Measurements from ENCODE around the gene TRPC3. TPM values are rescaled to one million over a fixed set of nuclear protein-coding genes. Genes with fewer than 3 reads are reported as not detected.

The TRPC3 gene
- total RNA-seq, 1 donor from 2014 or later: 0.82 TPM

DNA sequence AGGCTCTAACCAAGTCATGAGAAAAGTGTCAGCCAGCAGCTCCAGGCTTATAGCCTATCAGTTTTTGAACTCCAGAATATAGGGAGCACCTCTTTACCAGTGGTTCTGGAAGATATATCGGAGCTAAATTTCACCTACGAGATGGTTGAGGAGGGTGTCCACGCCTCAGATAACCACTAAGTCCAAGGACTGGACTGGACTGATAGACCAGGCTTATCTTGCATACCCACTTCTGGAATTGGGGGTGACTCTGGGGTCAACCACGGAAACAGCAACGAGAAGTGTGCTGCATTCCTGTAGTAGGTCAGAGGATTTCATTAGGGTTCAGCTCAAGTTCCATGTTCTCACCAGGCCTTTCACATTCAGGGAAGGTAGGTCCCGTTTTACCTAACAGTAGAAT, 38.6 kb upstream of the TRPC3 start:
- DNase-seq (ENCODE audit: low read depth, low spot score): no peak
- H3K4me1 Mint-ChIP-seq: no peaks in the 10 kb centered on the region
- H3K27ac Mint-ChIP-seq (ENCODE audit: unreplicated experiment): peak overlapping the region; percentile 73

DNA sequence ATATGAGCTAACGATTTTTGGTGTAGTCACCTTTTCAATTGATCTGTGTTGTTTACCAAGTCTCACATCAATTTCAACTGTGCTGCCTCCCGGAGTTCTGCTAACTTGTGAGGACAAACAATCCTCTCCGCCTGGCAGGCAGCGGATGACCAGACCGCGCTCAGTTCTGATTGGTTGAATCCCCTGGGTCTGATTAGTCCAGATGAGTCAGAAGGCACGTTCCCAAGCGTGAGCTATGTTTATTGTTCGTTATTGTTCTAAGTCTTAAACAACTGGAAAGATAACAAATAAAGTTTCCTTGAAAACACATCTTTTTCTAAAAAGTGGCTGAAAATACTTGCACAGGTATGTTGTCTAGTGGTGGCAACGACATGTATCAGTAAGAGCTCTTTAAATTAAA, 37.9 kb upstream of the TRPC3 start:
- TF ChIP-seq, protein P1, sequence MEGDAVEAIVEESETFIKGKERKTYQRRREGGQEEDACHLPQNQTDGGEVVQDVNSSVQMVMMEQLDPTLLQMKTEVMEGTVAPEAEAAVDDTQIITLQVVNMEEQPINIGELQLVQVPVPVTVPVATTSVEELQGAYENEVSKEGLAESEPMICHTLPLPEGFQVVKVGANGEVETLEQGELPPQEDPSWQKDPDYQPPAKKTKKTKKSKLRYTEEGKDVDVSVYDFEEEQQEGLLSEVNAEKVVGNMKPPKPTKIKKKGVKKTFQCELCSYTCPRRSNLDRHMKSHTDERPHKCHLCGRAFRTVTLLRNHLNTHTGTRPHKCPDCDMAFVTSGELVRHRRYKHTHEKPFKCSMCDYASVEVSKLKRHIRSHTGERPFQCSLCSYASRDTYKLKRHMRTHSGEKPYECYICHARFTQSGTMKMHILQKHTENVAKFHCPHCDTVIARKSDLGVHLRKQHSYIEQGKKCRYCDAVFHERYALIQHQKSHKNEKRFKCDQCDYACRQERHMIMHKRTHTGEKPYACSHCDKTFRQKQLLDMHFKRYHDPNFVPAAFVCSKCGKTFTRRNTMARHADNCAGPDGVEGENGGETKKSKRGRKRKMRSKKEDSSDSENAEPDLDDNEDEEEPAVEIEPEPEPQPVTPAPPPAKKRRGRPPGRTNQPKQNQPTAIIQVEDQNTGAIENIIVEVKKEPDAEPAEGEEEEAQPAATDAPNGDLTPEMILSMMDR (conservative IDR thresholded peaks at IDR 0.05): no peak
- Mint-ChIP-seq H3K4me3 (no peak overlapping the region), H3K9me3 (no peaks in the 10 kb centered on the region), H3K36me3 (ENCODE audit: low read depth) (no peaks in the 10 kb centered on the region), H3K4me1 (no peaks in the 10 kb centered on the region), H3K27ac (ENCODE audit: unreplicated experiment) (no peak overlapping the region), H3K27me3 (ENCODE audit: low read depth) (no peaks in the 10 kb centered on the region)
- DNase-seq (ENCODE audit: low read depth, low spot score): no peak

More for the DNA sequence above, 38.6 kb upstream of the TRPC3 start:
- Mint-ChIP-seq H3K4me3 (no peak overlapping the region), H3K36me3 (ENCODE audit: low read depth) (no peaks in the 10 kb centered on the region), H3K9me3 (no peaks in the 10 kb centered on the region), H3K27me3 (ENCODE audit: low read depth) (peaks cover 3% of the 10 kb centered on the region)
- TF ChIP-seq, protein P1 (conservative IDR thresholded peaks at IDR 0.05): no peak

GRCh38 chr4:121988950-121989349, 37.1 kb upstream of the TRPC3 start:
- no peak for DNase-seq (ENCODE audit: low read depth, low spot score)

GRCh38 chr4:121980643-121981042, 28.8 kb upstream of the TRPC3 start:
- no peak overlapping the region for H3K4me3 Mint-ChIP-seq
- H3K4me1 Mint-ChIP-seq: no peaks in the 10 kb centered on the region
- no peak for DNase-seq (ENCODE audit: low read depth, low spot score)
- H3K36me3 Mint-ChIP-seq (ENCODE audit: low read depth): no peaks in the 10 kb centered on the region
- TF ChIP-seq, protein P1 (conservative IDR thresholded peaks at IDR 0.05): no peak
- no peaks in the 10 kb centered on the region for H3K9me3 Mint-ChIP-seq
- H3K27me3 Mint-ChIP-seq (ENCODE audit: low read depth): no peaks in the 10 kb centered on the region
- no peak overlapping the region for H3K27ac Mint-ChIP-seq (ENCODE audit: unreplicated experiment)

More at GRCh38 chr4:121988950-121989349, 37.1 kb upstream of the TRPC3 start:
- no peak overlapping the region for H3K27ac Mint-ChIP-seq (ENCODE audit: unreplicated experiment)
- no peaks in the 10 kb centered on the region for H3K27me3 Mint-ChIP-seq (ENCODE audit: low read depth)
- no peaks in the 10 kb centered on the region for H3K9me3 Mint-ChIP-seq
- TF ChIP-seq, protein P1 (conservative IDR thresholded peaks at IDR 0.05): no peak
- no peak overlapping the region for H3K4me3 Mint-ChIP-seq
- H3K4me1 Mint-ChIP-seq: no peaks in the 10 kb centered on the region
- H3K36me3 Mint-ChIP-seq (ENCODE audit: low read depth): no peaks in the 10 kb centered on the region

DNA sequence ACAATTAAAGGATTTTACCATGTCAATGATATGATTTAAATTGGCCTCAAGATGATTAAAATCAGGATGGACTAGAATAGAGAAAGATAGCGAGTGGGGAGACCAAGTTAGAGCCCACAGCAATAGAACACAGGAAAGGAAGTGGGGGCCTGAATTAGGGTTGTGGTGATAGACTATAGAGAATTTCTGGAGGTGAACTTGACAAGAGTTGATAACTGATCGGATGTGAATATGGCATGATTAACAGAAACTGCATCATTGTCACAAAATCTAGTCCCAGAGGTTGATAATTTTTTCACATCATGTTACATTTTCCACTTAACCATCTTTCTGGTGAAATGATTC, 26.3 kb upstream of the TRPC3 start:
- Mint-ChIP-seq H3K27ac (ENCODE audit: unreplicated experiment) (no peak overlapping the region), H3K4me1 (no peaks in the 10 kb centered on the region), H3K36me3 (ENCODE audit: low read depth) (no peaks in the 10 kb centered on the region), H3K4me3 (no peak overlapping the region), H3K9me3 (no peaks in the 10 kb centered on the region), H3K27me3 (ENCODE audit: low read depth) (peaks cover 2% of the 10 kb centered on the region)
- no peak for DNase-seq (ENCODE audit: low read depth, low spot score)
- TF ChIP-seq, protein P1 (conservative IDR thresholded peaks at IDR 0.05): no peak

All from neural crest cell (in vitro differentiated cells).